GM19043 (cell line): ENCODE results near the gene IFNK.
A peak's percentile ranks its signal among the peaks of the same experiment; 100 is the strongest.

Source experiments
- ATAC-seq: cut with Tn5 transposase; IDR thresholded peaks from one replicate; pipeline ENCODE4 v1.9.1; 2021; ENCODE audit warnings: low read depth; ENCODE audit not compliant: unreplicated experiment

Gene IFNK

GRCh38 chr9:27572061-27572460 lies 48.0 kb downstream of the IFNK start:
- no peak for ATAC-seq

GRCh38 chr9:27572566-27572917 lies 48.5 kb downstream of the IFNK start:
- peak; percentile 36 for ATAC-seq

GRCh38 chr9:27572918-27573633 lies 49.0 kb downstream of the IFNK start, which contains the start of gene C9orf72:
C9orf72 (minus strand) TSS chr9:27573481; CDS start chr9:27567120, 6,361 bp downstream.
- peak; percentile 51 for ATAC-seq

GRCh38 chr9:27573634-27574590 lies 49.8 kb downstream of the IFNK start:
- peak; percentile 78 for ATAC-seq
